Measurements from ENCODE around the gene PDS5A.
"Not testable (repeated sequence)": the region's sequence is repeated elsewhere in the genome, so short reads cannot be mapped to it uniquely, and the experiment has no call there.

Gene PDS5A

GRCh38 chr4:39900966-39901365, 76.7 kb downstream of the PDS5A start:
- DNase-seq: no peak

DNA sequence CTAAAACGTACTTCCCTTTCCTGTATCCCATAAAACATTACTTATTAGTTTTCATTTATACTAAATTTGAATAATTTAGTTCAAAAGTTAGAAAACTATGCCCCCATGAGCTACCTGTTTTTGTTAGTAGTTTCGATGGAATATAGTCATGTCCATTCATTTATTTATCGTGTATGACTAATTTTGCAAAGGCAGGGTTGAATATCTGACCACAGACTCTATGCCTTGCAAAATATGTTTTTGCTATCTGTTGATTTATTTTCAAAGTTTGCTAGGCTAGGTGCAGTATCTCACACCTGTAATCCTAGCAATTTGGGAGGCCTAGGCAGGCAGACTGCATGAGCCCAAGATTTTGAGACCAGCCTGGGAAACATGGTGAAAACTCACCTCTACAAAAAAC, 78.4 kb downstream of the PDS5A start:
- DNase-seq: no peak

GRCh38 chr4:39898015-39898414, 79.7 kb downstream of the PDS5A start:
- no peak for DNase-seq

GRCh38 chr4:39893693-39894072, 84.0 kb downstream of the PDS5A start:
- DNase-seq: no peak

DNA sequence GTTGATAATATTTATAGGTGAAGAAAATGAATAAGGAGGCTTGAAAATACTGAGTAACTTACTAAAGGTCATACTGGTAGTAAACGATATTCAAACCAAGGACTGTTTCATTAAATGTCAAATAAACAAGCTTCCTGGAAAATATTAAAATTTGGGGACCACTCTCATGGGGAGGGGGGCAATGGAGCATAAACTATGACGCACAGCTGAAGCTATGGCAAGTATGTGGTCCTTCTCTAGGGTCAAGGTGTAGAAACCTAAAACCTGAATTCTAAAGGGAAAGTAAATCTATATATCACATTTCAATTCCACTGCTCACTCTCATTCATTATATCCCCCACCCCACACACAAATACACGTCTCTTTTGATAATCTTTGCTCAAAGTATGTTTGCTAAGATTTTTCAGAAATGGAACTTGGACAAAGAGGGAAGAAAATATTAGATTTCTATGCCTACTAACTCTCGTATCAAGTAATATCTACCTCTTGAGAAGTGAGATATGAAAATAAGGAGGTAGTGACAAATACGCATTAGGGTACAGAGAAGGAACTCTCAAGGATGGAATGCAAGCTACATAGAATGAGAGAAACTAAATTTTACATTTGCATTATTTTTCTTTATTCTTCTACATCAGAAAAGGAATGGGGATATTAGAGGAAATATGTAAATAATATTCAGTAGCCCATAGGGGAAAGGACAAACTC, 84.6 kb downstream of the PDS5A start:
- no peak for DNase-seq

DNA sequence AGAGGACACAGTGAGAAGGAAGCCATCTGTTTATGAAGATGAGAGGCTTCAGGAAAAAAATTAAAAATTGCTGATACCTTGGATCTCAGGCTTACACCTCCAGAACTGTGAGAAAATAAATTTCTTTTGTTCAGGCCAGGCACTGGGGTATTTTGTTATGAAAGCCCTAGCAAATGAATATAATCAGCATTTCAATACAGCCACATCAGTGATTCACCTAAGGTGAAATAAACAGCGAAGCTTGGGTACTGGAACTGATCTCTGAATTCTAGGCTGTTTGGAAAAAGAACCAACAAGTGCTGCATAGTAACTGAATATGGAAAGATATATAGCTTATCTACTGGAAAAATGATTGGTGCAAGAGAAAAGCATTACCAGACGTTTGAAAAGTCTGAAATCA, 88.5 kb downstream of the PDS5A start:
- no peak for DNase-seq

GRCh38 chr4:39888541-39888940, 89.2 kb downstream of the PDS5A start:
- no peak for DNase-seq

GRCh38 chr4:39883646-39884045, 94.1 kb downstream of the PDS5A start:
- no peak for DNase-seq

DNA sequence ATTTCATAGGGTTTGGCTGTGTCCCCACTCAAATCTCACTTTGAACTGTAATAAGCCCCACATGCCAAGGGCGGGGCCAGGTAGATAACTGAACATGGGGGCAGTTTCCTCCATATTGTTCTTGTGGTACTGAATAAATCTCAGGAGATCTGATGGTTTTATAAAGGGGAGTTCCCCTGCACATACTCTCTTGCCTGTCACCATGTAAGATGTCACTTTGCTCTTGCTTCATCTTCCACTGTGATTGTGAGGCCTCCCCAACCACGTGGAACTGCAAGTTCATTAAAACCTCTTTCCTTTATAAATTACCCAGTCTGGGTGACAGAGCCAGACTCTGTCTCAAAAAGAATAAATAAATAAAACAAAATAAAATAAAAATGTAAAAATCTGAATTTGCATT, 95.9 kb downstream of the PDS5A start:
- DNase-seq: no peak

DNA sequence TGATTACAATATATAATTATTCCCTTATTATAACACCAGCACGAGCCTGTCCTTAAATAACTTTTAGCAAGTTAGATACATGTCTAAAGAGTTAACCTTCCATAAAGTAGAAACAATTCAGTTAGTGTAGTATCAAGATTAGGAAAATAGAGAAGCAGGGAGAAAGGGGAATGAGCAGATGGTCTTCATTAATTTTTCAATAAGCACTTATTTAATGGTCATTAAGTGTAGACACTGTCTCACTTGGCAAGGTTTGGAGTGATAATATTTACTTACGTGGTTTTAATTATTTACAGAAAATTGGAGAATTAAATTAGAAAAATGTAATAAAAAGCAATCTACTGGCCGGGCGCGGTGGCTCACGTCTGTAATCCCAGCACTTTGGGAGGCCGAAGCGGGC, 99.7 kb downstream of the PDS5A start:
- DNase-seq: no peak

DNA sequence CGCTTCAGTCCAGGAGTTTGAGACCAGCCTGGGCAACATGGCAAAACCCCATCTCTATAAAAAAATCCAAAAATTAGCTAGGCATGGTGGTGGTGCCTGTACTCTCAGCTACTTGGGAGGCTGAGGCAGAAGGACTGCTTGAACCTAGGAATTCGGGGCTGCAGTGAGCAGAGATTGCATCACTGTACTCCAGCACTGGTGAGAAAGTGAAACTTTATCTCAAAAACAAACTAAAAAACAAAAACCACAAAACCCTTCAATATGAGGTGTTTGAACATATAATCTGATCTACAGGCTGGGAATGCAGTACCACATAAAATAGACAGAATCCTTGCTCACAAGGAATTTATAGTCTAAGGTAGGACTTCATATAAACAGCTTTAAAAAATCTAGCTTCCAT, 103.9 kb downstream of the PDS5A start:
- DNase-seq: no peak

DNA sequence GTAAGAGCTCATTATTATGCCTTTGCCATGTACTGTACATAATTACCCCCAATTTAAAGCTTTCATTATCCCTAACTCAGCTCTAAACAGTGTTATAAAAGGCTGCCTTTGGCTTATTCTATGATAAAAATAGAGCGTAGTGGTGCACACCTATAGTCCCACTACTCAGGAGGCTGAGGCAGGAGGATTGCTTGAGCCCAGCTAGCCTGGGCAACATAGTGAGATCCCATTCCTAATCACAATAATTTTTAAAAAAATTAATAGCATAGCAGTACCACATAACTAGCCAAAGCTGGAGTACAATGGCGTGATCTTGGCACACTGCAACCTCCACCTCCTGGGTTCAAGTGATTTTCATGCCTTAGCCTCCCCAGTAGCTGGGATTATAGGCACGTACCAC, 112.4 kb downstream of the PDS5A start:
- no peak for DNase-seq

GRCh38 chr4:39864391-39864790, 113.3 kb downstream of the PDS5A start:
- no peak for DNase-seq

GRCh38 chr4:39860804-39861203, 116.9 kb downstream of the PDS5A start:
- DNase-seq: no peak

GRCh38 chr4:39855909-39856512, 121.7 kb downstream of the PDS5A start:
- no peak for DNase-seq

DNA sequence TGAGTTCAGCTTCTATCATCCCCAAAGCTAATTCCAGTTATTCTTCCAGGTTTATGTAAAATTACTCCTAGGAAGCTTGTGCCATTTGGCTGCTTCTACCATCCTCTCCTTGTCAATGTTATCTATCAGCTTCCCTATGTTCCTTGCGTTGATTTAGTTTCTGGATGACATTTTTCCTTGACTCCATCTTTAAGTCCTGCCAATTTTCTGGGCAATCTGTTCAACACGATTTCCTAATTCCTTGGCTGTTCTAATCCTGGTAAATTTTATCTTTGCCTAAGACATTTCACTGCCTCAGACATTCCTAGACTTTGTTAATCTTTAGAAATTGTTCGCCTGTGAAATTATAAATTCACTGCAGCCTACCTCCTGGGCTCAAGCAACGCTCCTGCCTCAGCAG, 125.1 kb downstream of the PDS5A start:
- DNase-seq: no peak

GRCh38 chr4:39850727-39851126, 127.0 kb downstream of the PDS5A start:
- no peak for DNase-seq

GRCh38 chr4:39846705-39847104, 131.0 kb downstream of the PDS5A start:
- no peak for DNase-seq

GRCh38 chr4:39846120-39846519, 131.6 kb downstream of the PDS5A start:
- no peak for DNase-seq

DNA sequence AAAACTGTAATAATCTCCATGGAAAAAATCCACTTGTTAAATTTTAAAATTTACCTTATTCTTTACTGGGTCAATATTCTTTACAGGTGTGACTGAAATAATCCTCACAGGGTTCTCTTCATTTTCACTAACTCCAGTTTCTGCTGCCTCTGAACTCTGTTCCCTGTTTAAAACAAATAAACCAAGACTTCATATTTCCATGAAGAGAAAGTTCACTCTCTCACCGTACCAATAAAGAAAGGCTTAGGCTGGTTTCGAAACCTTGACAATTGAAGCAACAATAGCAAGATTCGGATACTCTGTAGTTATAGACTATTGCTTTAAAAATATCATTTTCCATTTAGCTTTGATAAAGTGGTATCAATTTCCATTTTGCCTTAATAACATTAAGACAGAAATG, 135.8 kb downstream of the PDS5A start:
- DNase-seq: no peak

DNA sequence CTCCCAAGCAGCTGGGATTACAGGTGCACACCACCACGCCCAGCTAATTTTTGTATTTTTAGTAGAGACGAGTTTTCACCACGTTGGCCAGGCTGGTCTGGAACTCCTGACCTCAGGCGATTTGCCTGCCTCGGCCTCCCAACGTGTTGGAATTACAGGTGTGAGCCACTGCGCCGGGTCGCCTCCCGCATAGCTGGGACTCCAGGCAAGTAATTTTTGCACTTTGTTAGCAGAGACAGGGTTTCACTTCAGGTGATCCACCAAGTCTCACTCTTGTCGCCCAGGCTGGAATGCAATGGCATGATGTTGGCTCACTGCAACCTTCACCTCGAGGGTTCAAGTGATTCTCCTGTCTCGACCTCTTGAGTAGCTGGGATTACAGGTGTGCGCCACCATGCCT, 137.2 kb downstream of the PDS5A start:
- not testable (repeated sequence) for DNase-seq

DNA sequence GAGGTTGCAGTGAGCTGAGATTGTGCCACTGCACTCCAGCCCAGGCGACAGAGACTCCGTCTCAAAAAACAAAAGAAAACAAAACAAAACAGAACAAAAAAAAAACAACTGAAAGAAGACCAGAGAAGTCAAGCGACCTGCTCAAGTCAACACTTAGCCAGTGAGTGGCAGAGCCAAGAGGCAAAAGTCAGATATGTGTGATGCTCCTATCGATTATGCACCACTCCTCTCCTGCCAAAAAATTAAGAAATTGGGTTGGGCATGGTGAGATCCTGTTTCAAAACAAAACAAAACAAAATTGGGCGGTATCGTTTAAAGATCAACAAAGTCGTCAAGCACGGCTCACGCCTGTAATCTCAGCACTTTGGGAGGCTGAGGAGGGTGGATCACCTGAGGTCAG, 137.7 kb downstream of the PDS5A start:
- DNase-seq: no peak

GRCh38 chr4:39838431-39838830, 139.3 kb downstream of the PDS5A start:
- DNase-seq: not testable (repeated sequence)

DNA sequence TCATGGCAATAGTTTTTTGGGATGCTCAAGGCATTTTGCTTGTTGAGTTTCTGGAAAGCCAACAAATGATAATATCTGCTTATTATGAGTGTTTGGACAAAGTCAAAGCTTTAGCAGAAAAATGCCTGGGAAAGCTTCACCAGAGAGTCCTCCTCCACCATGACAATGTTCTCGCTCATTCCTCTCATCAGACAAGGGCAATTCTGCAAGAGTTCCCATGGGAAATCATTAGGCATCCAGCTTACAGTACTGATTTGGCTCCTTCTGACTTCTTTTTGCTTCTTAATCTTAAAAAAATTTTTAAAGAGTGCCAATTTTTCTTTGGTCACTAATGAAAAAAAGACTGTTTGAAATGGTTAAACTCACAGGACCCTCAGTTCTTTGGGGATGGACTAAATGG, 143.4 kb downstream of the PDS5A start:
- no peak for DNase-seq

GRCh38 chr4:39825741-39826231, 151.9 kb downstream of the PDS5A start:
- DNase-seq: no peak

Data from activated T-cell treated with anti-CD3 and anti-CD28 coated beads, Interleukin-2, amount 50 U/mL, for 48 hours (primary cell).